GM19351 (cell line): ENCODE results near the gene CEMP1.

Experiments
- ATAC-seq: cut with Tn5 transposase; IDR thresholded peaks from one replicate; pipeline ENCODE4 v1.9.1; 2021; ENCODE audit warnings: mild to moderate bottlenecking, moderate library complexity; ENCODE audit not compliant: unreplicated experiment

Gene CEMP1

DNA sequence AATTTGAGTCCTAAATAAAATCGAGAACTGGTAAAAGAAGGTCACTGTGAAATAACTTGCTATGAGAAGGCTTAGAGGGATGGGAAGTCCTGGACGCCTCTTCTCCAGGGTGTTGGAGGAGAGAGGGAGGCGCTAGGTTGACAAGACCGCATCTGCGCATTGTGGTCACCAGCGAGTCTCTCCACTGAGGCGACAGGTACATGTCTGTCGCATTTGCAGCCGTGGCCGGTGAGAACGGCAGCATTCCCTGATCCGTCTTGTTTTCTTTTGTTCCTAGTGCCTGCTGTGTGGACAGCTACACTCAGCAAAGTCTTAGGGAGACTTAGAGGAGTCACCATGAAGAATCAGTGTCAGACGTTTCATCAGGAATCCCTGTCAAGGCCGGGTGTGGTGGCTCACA, 25.5 kb downstream of the CEMP1 start:
- no peak for ATAC-seq

DNA sequence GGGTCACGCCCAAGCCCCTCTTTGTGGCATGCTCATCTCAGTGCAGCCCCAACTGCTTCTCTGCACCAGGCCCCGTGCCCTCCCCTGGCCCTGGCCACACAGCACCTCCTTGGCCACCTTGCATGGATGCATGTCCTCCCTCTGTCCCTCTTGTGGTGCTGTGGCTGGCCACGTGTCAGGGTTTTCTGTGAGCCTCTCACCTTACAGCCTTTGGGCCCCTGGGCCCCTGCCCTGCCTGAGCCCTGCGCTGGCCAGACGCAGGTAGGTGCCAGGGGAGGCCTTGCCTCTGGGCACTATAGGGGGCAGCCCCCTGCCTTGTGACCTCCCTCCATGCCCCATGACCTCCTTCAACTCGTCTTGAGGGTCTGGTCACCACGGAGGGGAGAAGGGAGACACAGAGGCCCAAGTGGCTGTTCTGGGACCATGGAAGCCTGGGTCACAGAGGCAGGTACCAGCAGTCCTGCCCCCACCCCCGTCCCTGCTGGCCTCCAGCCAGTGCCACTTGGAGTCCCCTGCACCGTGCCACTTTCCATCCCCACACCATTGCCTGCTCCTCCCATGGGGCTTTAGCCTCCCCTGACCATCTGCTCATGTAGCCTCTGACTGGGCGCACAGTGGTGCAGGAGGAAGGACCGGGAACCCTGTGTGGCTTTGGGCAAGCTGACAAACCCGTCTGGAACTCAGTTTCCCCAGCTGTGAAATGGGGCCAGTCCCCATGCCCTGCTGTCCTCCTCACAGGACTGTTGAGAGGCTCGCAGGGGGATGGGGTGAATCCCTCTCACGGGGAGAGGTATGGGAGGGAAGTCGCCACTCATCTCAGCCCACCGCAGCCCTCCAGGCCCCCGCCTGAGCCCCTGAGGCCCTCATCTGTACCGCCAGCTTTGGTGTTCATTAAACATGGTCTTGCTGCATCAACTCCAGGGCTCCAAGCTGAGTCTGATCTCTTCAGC, 29.0 kb downstream of the CEMP1 start:
- ATAC-seq: no peak

DNA sequence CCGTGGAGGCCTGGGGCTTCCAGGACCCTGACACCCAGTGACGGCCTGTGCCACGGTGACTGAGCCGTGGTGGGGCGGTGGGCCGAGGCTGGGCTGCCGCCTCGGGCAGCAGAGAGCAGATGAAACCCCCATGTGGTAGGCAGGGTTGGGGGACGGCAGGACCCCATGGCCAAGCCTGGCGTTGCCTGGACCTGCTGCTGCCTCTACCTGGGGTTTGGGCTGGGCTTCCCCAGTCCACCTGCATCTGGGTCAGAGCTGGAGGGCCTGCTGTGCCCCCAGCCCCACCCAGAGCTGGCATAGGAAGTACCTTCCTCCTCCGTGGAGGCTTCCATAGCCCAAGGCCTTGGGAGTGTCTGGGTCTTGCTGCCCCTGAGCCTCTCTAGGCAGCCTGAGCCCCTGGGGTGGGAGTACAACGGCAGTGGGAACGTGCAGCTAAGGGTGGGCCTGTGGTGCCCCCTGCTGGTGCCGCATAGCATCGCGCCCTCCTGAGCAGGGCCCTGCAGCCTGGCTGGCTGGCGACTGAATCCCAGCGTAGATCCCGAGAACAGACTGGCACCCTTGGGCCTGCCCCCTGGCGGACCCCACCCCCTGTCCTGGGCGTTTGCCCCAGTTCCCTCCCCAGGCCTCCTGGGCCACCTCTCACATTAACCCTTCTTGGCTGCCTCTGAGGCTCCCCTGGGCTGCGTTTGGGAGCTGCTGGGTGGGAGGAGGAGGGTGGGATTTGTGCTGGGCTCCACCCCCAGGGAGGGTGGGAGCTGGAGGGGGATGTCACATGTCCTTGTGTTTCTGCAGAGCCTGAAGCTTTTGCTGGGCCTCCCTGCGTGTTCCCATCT, 30.1 kb downstream of the CEMP1 start:
- ATAC-seq: no peak

DNA sequence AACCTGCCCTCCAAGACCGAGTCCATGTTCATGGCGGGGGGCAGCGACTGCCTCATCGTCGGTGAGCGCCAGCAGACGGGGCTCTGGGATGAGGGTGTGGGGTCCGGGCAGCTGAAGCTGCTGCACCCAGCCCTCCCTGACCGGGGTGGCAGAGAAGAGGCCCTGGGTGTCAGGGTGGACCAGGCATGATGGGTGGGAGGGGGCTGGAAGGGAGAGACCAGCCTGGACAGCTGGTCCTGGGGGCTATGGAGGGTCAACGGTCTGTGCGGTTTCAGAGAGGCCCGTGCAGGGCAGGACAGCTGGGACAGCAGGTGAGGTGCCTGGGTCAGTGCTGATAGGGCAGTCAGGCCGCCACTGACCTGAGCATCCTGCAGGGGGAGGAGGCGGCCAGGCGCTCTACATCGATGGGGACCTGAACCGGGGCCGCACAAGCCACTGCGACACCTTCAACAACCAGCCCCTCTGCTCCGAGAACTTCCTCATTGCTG, 30.7 kb downstream of the CEMP1 start:
- ATAC-seq: no peak

DNA sequence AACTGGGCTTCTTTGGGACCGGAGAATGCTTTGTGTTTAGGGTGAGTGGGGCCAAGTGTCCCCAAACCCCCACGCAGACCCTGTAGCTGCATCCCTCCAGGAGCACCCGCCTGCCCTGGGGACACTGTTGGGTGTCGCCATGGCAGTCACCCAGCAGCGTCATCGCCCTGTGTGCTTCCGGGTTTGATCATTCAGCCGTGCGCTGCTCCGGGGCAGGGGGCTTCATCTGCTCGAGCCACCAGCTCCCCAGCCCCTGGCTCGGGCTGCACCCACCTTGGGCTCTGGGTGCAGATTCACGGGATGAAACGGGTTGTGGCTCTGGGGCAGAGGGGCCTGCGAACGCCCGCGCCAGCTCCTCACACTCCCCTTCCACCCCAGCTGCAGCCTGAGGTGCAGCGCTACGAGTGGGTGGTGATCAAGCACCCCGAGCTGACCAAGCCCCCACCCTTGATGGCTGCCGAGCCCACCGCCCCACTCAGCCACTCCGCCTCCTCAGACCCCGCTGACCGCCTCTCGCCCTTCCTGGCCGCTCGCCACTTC, 31.2 kb downstream of the CEMP1 start:
- no peak for ATAC-seq

DNA sequence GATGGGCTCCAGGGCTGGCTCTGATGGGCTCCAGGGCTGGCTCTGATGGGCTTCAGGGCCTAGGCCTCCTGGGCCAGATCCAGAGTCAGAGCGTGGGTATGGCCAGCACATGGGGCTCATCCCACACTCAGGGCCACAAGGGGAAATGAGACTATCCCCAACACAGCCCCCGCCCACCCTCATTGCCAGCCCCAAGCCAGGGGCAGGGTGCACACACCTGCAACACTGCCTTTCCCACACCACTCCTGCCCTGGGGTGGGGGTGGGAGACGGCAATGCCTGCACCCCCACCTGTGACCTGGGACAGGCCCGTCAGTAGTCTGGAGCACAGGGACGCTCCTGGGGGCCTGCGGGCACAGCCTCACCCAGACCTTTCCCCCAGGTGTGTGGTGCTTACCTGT, 31.8 kb downstream of the CEMP1 start:
- no peak for ATAC-seq

DNA sequence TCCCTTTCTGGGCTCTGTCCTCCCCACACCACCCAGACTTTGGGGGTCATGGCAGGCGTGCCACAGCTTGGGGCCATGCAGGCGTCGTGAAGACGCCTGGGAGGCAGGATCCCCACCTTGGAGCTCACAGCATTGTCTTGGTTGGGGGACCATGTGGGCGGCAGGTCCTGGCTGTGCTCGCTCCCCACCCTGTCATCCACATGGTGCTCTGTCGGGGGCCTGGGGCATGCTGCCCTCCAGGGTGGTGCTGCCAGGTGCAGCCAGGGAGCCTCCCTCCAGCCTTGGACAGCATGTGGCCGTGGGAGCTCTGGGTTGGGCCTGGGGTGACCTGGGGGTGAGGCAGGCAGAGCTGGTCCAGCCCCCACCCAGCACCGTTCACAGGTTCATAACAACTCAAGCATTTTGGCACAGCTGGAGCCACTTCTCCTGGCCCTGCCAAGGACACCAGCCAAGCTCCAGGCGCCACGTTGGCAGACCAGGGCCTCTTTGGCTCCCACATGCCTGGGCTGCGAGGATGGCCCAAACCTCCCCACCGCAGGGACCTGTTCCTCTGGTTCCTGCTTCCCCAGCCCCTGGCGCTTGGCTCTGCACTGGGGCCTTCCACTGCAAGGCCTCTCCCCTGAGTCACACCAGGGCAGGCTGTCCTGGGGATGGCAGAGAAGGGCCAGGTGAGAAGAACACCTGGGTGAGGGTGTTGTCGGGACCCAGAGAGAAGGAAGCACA, 32.5 kb downstream of the CEMP1 start:
- ATAC-seq: no peak

DNA sequence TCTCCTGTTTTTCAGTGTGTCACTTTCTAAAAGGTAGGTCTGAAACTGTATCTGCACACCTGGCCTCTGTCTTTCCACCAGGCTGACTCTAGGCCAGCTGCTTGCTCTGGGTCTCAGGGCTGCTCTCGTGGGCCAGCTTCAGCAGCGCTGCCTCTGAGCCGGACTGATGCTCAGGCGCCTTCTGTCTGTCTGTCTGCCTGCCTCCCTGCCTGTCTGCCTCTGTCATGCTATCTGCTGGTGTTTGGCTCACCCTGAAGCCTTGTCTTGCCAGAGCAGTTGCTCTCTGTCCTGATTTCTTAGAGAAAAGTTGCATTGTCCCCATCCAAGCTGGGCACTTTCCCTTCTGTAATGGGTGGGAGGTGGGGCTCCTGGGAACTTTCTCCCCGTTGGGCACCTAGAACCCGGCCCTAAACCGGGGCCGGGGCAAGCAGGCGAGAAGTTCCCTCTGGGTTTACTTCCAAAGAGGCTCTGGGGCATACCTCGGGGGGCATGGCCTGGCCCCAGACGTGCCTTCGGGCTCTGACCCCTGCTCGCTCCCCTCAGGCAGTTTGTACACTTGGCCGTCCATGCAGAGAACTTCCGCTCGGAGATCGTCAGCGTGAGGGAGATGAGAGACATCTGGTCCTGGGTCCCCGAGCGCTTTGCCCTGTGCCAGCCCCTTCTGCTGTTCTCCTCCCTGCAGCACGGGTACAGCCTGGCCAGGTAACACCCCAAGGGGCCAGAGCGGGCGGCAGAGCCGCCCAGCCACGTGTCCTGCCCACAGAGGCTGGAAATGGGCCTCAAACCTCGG, 33.3 kb downstream of the CEMP1 start:
- no peak for ATAC-seq

DNA sequence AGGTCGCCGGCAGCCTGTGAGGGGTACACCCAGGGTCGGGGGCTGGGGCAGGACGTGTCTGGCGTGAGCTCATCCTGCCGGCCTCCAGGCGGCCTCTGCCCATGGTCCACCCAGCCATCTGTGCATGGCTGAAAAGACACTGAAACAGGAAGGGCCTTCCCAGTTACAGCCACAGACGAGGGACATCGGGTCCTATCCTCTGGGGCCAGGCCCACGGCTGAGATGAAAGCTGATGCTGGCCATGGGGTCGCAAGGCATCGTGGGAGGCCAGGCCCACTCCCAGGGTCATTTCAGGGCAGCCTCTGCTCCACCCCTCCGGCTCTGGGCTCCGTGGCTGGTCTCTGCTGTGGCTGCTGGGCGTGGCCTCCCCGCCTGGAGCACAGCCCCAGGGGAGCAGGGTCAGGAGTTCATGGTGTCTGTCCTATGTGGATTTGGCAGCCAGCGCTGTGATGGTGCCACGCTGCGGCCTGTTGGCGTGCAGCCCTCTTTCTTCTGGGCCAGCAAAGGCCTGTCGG, 34.0 kb downstream of the CEMP1 start:
- no peak for ATAC-seq

DNA sequence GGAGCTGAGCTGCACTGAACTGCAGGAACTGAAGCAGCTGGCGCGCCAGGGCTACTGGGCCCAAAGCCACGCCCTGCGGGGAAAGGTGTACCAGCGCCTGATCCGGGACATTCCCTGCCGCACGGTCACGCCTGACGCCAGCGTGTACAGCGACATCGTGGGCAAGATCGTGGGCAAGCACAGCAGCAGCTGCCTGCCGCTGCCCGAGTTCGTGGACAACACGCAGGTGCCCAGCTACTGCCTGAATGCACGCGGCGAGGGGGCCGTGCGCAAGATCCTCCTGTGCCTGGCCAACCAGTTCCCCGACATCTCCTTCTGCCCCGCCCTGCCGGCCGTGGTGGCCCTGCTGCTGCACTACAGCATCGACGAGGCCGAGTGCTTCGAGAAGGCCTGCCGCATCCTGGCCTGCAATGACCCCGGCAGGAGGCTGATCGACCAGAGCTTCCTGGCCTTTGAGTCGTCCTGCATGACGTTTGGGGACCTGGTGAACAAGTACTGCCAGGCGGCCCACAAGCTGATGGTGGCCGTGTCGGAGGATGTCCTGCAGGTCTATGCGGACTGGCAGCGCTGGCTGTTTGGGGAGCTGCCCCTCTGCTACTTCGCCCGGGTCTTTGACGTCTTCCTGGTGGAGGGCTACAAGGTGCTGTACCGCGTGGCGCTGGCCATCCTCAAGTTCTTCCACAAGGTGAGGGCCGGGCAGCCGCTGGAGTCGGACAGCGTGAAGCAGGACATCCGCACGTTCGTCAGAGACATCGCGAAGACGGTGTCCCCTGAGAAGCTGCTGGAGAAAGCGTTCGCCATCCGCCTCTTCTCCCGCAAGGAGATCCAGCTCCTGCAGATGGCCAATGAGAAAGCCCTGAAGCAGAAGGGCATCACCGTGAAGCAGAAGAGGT, 34.7 kb downstream of the CEMP1 start:
- no peak for ATAC-seq

DNA sequence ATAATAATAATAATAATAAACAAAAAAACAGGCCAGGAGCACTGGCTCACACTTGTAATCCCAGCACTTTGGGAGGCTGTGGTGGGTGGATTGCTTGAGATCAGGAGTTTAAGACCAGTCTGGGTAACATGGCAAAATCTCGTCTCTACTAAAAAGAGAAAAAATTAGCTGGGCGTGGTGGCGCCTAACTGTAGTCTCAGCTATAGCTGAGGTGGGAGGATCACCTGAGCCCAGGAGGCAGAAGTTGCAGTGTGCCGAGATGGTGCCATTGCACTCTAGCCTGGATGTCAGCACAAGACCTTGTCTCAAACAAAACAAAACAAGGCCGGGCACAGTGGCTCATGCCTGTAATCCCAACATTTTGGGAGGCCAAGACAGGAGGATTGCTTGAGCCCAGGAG, 36.2 kb downstream of the CEMP1 start:
- ATAC-seq: no peak

DNA sequence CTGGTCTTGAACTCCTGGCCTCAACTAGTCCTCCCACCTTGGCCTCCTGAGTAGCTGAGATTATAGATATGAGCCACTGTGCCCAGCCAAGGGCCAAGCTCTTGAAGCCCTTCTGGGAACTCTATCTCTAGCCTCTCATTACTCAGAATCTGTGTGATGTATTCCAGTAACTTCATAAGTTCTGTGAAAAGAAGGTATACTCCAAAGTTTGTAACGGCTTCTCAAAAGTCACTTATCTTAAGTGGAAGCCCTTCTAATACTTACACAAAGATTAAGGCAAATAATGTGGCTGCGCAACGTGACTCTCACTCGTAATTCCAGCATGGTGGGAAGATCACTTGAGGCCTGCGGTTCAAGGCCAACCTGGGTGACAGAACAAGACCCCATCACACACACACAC, 36.6 kb downstream of the CEMP1 start:
- ATAC-seq: no peak

DNA sequence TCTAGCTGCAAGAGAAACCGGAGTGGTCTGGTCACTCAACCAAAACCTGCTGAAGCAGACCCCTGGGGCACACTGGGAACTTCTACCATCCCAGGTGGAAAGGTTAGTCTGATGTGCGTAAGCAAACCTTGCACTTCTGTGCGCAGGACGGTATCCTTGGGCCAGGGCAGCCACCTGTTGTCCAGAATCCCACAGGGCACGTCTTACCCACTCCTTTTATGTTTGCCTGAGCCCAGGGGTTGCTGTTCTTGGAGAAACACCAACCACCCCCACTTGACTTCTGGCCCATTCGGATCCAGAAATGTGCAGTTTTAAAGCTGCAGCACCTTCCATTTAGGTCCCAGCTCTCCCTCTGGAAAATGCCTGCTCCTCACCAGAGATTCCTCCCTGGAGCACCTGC, 37.6 kb downstream of the CEMP1 start:
- ATAC-seq: no peak

DNA sequence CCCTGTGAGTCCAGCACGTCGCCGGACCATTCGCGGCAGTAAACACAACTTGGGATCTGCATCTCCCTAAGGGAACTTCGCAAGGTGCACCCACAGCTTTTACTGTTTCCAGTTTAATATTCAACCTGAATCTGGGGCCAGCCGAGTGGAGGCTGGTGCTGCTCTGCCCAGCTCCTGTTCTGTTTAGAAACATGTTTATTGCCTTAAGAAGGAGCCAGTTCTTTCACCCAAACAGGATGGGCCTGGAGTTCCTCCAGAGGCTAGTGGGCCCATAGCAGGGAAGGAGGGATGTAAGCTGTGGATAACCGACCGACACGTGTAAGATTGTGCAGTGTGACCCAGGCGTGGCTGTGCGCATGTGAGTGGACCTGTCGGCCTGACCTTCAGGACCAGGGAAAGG, 38.9 kb downstream of the CEMP1 start:
- no peak for ATAC-seq

DNA sequence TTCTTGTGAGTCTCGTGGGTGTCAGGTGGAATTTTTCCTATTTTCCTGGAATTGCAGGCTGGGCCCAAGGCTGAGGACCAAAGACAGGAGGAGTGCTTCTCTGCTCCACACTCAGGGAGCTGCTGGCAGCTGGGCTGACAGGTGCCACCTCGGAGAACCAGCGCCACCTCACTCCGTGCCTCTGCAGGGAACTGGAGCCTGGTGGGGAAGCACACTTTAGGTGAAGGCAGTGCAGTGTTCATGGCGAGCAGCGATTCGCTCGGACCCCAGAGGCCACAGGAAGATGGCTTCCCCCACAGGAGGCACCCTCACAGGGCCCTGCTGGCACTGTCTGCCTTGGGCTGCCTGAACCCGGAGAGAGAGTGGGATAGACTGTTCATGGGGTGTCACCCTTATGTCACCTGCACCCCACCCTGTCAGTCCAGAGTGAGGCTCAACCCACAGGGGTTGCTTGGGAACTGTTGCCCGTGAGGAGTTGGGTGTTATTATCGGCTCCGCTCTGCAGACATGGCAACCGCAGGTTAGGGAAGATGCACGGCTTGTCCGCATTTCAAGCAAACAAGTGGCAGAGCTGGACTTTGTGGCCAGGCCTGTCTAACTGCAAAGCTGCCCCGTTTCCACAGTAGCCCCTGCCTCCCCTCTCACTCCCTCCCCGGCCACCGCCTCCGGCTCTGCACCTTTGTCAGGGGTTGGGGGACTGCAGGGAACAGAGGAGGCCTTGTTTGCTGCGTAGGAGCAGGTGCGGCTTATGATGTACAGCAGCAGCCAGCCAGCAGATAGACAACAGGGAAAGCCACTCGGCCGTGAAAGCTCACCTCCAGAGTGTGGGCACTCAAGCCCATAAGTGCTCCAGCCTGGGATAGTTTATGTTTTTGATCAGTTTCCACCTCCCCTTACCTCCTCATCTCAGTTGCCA, 40.8 kb downstream of the CEMP1 start:
- ATAC-seq: no peak

DNA sequence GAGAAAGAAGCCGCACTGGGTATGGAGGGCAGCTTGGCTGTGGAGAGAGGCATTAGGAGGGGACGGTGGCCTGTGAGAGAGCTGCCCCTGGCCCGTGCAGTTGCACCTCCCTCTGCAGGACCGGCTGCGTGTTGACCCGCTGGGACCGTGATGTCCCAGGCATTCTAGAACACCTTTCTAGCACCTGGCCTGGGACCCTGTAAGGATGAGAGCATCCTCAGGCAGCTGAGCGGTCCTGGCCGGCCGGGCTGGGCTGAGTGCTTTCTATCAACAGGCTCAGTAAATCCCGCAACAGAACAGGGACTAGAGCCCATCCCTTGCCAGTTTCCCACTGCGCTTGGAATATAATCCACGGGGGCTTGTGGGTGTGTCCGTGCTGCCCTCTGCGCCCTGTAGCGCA, 41.6 kb downstream of the CEMP1 start:
- ATAC-seq: no peak

DNA sequence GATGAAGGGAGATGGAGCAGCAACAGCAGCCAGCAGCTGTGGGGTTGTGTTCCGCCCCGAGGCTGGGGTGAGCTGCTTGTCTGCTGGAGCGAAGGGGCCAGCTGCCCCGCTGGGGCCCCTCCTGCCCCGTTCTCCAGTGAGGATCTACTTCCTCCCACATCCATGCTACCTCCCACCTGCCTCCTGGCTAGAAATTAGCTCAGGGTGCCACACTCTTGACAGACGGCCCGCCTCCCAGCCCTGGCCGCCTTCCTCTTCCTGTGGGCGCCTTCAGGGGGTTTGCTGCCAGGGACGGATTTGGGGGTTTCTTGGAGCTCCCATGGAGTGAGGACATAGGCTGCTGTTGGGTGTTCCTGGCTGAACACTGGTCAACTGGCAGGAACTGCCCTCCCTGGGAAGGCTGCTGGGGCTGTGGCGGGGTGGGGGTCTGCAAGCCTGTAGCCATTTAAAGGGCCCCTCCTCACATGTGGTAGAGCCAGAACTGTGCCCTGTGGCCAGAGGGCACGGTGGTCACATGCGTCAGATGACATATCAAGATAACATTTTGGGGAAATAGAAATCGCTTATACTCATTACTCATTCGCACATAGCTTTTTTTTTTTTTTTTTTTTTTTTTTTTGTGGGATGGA, 43.2 kb downstream of the CEMP1 start:
- no peak for ATAC-seq

DNA sequence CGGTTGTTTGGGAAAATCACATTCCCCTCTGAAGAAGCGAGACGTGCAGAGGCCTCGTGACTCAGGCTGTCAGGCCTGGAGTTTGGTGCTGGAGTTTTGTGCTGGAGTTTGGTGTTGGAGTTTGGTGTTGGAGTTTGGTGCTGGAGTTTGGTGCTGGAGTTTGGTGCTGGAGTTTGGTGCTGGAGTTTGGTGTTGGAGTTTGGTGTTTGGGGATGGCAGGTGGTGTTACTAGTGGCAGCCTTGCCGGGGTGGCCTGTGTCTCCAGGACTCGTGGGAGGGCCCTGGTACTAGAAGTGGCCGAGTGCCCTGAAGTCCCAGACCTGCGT, 43.7 kb downstream of the CEMP1 start:
- no peak for ATAC-seq
